ENCODE data around the gene CDH6. TPM values are rescaled to one million over a fixed set of nuclear protein-coding genes. Genes with fewer than 3 reads are reported as not detected.

Gene CDH6
- total RNA-seq, 1 donor from 2014 or later: 178 TPM

DNA sequence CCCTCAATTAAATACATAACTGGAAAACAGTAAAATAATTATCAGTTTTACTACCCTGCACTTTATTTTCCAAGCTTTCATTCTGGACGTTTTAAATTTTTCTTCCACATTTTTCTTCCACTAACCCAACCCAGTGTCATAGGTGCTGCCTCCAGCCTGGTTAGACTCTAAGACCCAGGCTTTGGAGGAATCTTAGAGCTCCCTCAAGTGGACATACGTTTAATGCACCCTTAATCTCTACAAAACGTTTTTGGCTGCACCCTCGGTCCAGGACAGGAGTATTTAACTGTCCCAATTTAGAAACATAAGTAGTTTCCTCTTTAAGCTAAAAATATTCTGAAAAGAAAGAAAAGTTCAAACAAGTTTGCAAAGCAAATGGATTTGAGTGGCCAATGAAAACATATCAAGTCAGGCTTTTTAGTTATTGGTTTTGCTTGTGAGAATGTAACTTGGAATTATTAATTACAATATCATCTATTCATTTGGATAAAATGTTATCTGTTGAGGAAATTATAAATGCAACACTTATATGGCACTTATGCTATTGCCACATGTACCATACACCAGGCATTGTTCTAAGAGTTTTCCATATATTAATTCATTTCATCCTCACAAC is 38.9 kb downstream of the CDH6 start:
- DNase-seq: no peak
- Mint-ChIP-seq H3K4me1 (ENCODE audit: low read depth, unreplicated experiment) (peaks cover 33% of the 10 kb centered on the region), H3K27me3 (ENCODE audit: unreplicated experiment) (peaks cover 7% of the 10 kb centered on the region), H3K36me3 (ENCODE audit: unreplicated experiment) (peaks cover 3% of the 10 kb centered on the region), H3K9me3 (ENCODE audit: unreplicated experiment) (peaks cover 6% of the 10 kb centered on the region), H3K27ac (ENCODE audit: unreplicated experiment) (no peak overlapping the region), H3K4me3 (ENCODE audit: unreplicated experiment) (no peak overlapping the region)
- TF ChIP-seq CTCF (IDR thresholded peaks at IDR 0.05; ENCODE audit: partially characterized antibody, unreplicated experiment): peak; percentile 78

DNA sequence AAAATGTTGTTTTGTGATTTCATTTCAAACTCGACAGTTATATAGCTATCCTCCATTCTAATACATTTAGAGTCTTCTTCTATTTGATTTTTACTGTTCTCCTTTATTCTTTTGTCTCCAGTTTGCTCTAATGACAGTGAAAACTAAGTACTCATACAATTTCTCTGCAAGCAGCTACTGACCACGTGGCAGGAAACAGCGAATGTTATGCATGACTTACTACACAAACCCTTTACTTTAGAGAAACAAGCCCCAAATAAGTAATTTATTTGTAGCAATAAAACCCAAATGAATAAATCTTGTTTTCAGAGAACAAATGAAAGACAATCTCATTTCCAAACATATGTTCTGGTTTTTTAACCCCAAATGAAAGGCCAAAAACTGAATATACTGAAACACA is 41.9 kb downstream of the CDH6 start:
- peaks cover 38% of the 10 kb centered on the region for H3K4me1 Mint-ChIP-seq (ENCODE audit: low read depth, unreplicated experiment)
- H3K27ac Mint-ChIP-seq (ENCODE audit: unreplicated experiment): peak overlapping the region; percentile 10
- H3K27me3 Mint-ChIP-seq (ENCODE audit: unreplicated experiment): peaks cover 6% of the 10 kb centered on the region
- TF ChIP-seq CTCF (IDR thresholded peaks at IDR 0.05; ENCODE audit: partially characterized antibody, unreplicated experiment): no peak
- H3K9me3 Mint-ChIP-seq (ENCODE audit: unreplicated experiment): peaks cover 8% of the 10 kb centered on the region
- H3K4me3 Mint-ChIP-seq (ENCODE audit: unreplicated experiment): no peak overlapping the region
- H3K36me3 Mint-ChIP-seq (ENCODE audit: unreplicated experiment): no peaks in the 10 kb centered on the region
- DNase-seq: no peak

DNA sequence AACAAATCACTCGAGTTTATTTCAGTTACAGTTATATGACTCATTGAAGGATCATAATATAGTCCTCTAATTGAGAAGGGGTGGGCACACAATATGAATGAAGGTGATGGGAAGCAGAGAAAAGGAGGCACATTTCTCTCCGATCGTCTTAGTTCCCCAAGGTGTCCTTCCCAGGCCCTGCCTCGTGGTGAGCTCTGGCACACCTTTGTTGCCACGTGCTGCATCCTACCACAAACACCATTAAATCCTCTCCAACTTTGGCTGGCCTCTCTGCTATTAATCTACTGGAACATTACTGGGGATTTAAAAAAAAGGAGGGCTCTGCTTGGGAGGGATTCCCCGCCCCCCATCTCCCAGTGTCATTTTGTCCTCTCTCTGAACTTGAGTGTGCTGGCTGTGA is 42.9 kb downstream of the CDH6 start:
- H3K36me3 Mint-ChIP-seq (ENCODE audit: unreplicated experiment): no peaks in the 10 kb centered on the region
- peak overlapping the region; percentile 35 for H3K4me3 Mint-ChIP-seq (ENCODE audit: unreplicated experiment)
- H3K9me3 Mint-ChIP-seq (ENCODE audit: unreplicated experiment): peaks cover 8% of the 10 kb centered on the region
- peaks cover 36% of the 10 kb centered on the region for H3K4me1 Mint-ChIP-seq (ENCODE audit: low read depth, unreplicated experiment)
- no peak for TF ChIP-seq CTCF (IDR thresholded peaks at IDR 0.05; ENCODE audit: partially characterized antibody, unreplicated experiment)
- peaks cover 6% of the 10 kb centered on the region for H3K27me3 Mint-ChIP-seq (ENCODE audit: unreplicated experiment)
- DNase-seq: no peak
- H3K27ac Mint-ChIP-seq (ENCODE audit: unreplicated experiment): peak overlapping the region; percentile 95

DNA sequence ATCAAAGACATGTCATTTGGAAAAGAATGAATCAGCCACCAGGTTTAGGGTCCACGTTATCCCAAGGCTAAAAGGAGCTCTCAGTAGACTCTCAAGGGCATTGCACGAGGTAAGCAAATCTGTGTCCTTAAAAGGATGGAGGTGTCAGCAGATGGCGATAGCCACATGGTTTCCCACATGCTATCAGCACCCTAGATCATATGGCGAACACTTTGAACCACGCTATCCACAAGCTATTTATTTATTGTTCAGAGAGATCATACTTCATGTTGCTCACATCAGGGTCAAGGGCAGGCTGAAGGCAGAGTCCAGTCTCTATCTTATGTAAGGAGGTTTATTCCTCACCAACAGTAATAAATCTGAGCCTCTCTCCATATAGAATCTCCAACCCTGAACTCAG is 43.7 kb downstream of the CDH6 start:
- Mint-ChIP-seq H3K36me3 (ENCODE audit: unreplicated experiment) (no peaks in the 10 kb centered on the region), H3K4me3 (ENCODE audit: unreplicated experiment) (peak overlapping the region; percentile 52), H3K27ac (ENCODE audit: unreplicated experiment) (peak overlapping the region; percentile 95), H3K4me1 (ENCODE audit: low read depth, unreplicated experiment) (peaks cover 28% of the 10 kb centered on the region), H3K27me3 (ENCODE audit: unreplicated experiment) (peaks cover 6% of the 10 kb centered on the region), H3K9me3 (ENCODE audit: unreplicated experiment) (peaks cover 7% of the 10 kb centered on the region)
- no peak for TF ChIP-seq CTCF (IDR thresholded peaks at IDR 0.05; ENCODE audit: partially characterized antibody, unreplicated experiment)
- peak; percentile 26 for DNase-seq

GRCh38 chr5:31238497-31238896 is 45.0 kb downstream of the CDH6 start:
- peaks cover 6% of the 10 kb centered on the region for H3K9me3 Mint-ChIP-seq (ENCODE audit: unreplicated experiment)
- H3K27me3 Mint-ChIP-seq (ENCODE audit: unreplicated experiment): peaks cover 6% of the 10 kb centered on the region
- H3K27ac Mint-ChIP-seq (ENCODE audit: unreplicated experiment): peak overlapping the region; percentile 39

More at GRCh38 chr5:31238497-31238896, 45.0 kb downstream of the CDH6 start:
- Mint-ChIP-seq H3K4me3 (ENCODE audit: unreplicated experiment) (no peak overlapping the region), H3K36me3 (ENCODE audit: unreplicated experiment) (no peaks in the 10 kb centered on the region), H3K4me1 (ENCODE audit: low read depth, unreplicated experiment) (peaks cover 33% of the 10 kb centered on the region)
- no peak for TF ChIP-seq CTCF (IDR thresholded peaks at IDR 0.05; ENCODE audit: partially characterized antibody, unreplicated experiment)
- DNase-seq: no peak
